Measurements from ENCODE around the gene PRKAR1A.

- TF ChIP-seq CTCF (IDR thresholded peaks at IDR 0.05) = no peak
- TF ChIP-seq POLR2A (IDR thresholded peaks at IDR 0.05) = no peak
These were observed 2.8 kb downstream of the PRKAR1A start for GRCh38 chr17:68514831-68515635.
